Raji (cell line): Measurements from ENCODE around the gene CPLX4.

Source experiments
- POLR2A ChIP-seq: IDR thresholded peaks from 2 replicates; pipeline ENCODE4 v1.6.1; 2011; ENCODE audit warnings: low read depth, low read length, control low read depth; ENCODE audit not compliant: insufficient read depth

Gene CPLX4

DNA sequence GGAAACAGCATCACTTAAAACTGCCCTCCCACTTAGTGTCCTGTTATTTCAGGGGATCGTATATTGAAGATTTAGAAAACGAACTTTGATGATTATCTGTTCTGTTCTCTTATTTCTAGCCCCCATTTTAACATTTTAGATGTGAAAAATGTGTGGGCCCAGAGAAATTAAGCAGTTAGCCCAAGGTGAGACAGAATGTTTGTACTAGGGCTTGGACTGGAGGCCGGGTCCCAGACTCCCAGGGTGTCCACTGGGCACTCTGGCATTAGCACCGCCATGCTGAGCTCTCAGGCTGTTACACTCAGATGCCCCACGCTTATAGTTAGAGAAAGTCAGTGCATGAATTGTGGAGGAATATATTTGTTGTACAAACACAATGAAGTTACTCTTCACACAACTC is 39.7 kb downstream of the CPLX4 start:
- no peak for TF ChIP-seq POLR2A

DNA sequence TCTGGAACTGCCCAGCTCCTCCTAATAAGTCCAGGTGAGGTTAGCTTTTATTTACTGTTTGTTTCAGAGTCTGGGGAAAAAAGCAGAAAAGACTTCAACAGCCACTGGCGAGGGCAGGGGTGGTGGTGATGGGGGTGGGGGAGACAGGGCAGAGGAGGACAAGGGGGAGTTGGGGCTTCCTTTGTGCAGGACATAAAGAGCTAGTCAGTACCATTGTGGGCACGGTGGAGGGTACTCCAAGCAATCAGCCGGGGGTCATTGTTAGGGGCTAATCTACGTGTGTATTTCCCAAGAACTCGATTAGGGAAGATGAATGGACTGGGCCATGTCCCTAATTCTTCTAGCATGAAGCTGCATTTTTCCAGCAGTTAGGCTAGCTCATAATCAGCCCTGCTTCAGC is 42.4 kb downstream of the CPLX4 start:
- TF ChIP-seq POLR2A, result no peak

DNA sequence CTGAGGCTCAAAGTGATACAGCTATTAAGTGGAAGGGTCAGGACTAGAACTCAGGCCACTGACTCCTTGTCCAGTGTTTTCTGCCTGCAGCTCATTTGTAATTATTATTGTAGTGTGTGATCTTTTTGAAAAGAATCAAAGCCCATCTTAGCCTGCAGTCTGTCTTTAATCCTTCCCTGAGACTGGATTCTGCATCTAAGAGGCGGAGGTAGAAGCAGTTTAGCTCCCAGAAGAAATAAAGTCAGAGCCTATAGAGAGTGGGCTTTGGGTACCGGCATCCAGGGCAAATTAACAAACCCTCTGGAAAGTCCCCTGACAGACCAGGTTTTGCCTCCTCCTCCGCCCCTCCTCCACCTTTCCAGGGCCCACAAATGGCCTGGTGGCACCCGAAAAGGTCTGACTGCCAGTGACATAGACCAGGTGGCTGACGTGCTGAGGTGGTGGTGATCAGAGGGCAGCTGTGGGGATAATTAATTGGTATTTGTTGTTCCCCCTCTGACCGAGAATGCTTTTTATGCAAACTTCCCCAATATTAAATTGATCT is 43.0 kb downstream of the CPLX4 start:
- no peak for TF ChIP-seq POLR2A

DNA sequence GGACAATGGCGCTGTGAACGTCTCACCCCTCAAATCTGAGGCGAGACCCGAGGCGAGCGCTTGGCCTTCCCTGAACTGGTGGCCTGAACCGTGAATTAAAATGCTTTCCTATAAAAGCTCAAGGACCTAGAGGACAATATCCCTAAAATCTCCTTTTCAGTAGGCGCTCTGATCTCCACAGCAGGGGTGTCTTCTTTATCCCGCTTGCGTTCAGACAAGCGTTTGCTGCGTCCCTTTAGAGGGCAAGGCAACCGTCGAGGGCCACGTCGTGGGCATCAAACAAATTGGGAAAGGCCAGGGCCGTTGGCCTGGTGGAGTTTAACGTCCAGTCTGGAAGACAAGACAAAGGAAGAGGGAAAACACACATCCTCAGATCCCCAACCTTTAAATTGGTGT is 43.9 kb downstream of the CPLX4 start:
- TF ChIP-seq POLR2A, result no peak

DNA sequence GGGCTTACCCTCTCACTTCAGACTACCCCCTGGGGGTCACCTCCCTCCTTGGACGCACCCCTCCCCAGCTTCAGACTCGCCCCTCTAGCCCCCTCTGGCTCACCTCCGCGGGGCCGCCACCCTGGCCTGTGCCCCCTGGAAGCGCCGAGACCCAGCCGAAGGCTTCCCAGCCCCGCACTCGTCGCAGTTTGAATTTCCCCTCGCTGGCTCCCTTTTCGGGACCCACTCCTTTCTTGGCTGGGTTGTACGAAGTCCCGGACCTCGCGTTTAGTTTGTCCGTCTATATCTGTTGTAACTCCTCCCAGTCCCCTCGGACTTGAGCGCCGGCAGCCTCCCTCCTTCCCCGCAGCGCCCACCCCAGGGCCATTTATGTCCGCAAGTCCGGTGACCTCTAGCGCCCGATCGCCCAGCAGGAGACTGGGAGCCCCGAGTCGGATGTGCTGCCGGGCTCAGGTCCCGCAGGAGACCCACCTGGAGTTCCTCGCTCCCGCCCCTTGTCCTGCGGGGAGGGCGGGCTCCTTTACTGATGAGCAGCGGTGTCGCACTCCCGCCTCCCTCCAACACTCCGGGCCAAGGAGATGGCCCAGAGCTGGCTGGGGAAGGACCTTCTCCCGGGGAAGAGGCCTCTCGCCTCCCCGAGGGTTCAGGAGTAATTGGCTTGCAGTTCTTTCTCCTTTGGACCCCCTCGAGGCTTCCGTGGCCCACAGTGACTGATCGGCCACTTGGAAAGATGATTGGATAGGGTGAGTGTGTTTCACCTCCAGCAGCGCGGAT is 44.5 kb downstream of the CPLX4 start:
- TF ChIP-seq POLR2A, result no peak

DNA sequence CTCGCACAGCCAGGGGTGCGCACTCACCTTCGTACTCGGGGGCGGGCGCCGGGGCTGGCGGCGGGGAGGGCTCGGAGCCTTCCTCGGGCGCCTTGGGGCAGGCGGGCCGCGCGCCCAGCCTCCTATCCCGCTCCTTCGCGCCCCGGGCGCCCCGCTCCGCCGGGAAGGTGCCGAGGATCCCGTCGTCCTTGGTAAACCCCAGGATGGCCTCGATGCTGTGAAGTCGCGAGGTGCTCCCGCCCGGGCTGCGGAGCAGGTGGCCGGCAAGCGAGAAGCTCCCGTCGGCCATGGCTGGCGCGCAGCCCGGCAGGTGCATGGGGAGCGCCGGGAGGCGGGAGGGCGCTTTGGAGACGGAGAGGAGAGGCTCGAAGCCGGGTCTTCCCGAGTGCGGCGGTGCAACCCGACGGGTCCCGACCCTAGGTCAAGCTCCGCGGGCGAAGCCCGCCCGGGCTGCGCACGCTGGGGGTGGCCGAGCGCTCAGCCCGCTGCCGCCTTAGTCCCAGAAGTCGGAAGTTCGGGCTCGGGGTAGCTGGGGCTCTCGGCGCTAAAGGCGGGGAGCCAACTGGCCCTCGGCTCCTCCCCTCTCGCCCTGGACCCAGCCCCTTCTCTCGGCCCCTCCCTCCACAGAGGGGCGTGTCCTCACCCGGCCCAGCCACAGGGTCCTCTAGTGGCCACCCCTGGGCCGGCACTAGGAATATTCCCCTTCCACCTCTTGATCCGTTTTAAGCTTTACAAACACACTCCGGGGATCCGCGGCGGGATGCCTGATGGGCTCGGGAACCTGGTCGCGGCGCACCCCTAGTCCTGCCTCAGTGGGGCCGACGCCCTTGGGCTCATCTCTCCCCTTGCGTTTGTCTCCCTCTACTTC is 45.3 kb downstream of the CPLX4 start, which contains the start of gene RAX:
TSS of gene RAX (minus strand) at position 564 of the 868 bp plus-strand sequence. CDS start at position 316, 248 bp downstream.
- no peak for TF ChIP-seq POLR2A

DNA sequence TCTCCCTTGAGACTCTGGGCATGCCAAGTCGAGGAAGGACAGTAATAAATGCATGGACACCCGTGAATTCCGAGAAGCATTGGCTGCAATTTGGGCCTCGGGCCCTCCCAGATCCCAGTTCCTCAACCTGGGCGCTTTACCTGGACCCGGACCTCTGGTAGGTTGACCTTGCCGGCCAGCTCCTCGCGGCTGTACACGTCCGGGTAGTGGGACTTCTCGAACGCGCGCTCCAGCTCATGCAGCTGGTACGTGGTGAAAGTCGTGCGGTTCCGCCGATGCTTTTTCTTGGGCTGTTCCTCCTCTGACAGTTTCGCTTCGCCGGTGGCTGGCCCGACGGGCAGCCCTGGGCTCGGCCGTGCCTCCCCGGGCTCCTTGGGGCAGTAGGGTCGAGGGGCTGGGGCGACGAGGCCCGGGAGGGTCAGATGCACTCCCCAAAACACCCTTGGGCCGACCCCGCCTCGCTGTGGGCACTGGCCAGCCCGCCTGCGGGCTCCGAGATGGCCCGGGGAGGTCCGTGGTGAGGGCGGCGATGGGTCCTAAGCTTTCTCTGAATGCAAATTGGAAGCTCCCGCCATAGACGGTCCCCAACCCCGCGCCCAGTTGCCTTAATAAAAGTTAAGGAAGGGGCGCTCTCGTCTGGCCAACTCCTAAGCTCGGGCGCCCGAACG is 46.1 kb downstream of the CPLX4 start:
- no peak for TF ChIP-seq POLR2A

DNA sequence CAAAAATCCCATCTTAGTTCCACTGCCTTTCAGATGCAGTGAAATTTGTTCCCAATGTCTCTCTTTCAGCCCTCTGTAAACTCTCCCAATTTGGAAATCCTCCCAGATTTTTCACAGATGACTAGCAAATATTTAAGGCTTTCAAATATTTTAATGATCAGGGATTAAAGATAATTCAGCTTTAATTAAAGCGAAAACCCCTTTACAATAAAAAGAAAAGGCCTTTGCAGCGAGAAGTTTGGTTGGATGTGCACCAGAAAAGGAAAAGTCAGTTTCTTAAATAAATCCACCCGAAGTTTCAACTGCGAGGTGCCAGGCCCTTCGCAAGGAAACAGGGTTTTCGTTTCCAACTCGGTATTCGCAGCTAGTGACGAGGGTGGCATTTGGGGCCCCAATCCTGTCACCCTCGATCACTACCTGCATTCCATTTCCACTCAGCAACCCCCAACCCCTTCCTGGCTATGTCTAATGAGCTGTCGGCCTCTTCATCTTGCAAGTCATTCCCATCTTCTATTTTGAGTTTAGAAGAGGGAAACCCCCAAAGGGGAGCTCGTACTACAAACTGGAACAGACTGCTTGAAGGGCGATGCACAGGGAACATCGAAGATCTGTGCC is 46.7 kb downstream of the CPLX4 start:
- no peak for TF ChIP-seq POLR2A

DNA sequence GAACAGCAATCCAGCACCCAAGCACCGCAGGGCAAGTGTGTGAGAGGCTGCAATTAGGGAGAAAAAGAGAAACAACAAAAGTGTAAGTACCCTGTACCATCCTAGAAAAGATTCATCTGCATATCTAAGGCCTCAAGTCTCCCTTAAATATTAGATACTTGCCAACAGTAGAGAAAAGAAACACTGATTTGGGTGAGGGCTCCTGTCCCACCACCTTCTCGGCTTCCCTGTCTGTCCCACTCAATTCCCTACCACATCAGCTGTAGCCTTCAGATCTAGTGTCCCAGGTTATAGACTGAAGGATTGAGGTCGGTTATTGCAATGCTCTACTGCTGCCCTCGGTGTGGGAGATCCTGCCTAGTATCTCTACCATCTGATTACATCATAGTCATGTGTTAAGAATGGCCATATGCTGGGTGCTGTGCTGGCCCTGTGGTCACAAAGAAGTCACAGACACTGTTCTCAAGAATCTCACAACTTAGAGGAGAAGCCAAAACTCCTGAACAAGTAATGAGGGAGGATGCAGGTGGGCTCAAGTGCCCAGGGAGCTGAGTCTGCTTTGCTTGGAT is 47.7 kb downstream of the CPLX4 start:
- no peak for TF ChIP-seq POLR2A

DNA sequence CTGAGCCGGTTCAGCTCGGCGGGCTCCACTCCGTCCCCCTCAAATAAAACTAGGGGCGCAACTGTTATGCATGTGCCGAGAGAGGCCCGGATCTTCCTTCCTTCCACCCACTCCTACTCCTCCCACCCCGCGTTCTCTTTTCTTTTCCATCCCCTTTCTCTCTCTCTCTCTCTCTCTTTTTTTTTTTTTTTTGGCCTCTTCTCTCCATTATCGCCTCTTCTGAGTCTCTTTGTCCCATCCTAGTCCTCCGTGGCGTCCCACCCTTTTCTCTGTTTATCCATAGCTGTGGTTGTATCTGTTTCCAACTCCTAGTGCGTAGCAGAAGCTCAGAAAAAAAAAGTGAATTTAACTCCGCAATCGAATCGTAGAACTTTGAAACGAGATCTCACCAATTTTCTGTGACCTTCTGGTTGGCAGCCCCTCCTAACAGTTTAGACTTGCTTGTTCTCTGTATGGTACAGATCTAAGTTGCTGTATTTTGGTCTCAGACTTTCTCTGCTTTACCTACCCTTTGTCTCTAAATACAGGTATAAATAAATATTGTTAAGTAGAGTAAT is 48.8 kb downstream of the CPLX4 start:
- no peak for TF ChIP-seq POLR2A

DNA sequence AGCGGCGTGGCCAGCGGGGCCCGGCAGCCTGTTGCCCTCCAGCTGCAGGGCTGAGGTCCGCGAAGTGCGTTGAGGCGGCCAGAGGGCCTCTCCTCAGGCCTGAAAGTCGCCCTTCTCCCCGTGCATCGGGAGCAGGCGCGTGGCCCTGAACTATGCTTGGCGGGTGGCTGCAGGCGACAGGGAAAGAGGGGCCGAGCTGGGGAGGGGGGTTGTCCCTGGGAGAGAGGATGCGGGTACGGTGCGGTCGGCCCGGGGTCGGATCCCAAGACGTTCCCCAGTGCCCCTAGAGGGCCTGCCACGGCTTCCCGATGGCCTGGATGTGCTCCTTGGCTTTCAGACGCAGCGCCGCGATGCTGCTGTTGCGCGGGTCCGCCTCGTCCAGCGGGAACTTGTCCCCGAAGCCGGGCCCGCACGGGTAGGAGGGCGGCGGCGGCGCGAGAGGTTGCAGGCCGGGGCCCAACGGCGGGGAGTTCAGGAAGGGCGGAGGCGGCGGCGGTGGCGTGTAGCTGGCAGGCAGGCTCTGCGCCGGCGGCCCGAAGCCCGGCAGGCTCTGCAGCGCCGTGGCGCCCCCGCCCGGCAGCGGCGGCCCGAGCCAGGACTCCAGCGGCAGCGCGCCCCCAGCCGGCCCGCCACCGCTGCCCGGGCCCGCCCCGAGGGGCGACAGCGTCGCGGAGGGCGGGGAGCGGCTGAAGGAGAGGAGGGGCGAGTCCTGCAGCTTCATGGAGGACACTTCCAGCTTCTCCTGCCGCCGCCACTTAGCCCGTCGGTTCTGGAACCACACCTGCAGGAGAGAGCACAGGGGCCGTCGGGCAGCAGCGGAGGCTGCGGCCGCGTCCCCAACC is 49.5 kb downstream of the CPLX4 start:
- TF ChIP-seq POLR2A, result no peak

DNA sequence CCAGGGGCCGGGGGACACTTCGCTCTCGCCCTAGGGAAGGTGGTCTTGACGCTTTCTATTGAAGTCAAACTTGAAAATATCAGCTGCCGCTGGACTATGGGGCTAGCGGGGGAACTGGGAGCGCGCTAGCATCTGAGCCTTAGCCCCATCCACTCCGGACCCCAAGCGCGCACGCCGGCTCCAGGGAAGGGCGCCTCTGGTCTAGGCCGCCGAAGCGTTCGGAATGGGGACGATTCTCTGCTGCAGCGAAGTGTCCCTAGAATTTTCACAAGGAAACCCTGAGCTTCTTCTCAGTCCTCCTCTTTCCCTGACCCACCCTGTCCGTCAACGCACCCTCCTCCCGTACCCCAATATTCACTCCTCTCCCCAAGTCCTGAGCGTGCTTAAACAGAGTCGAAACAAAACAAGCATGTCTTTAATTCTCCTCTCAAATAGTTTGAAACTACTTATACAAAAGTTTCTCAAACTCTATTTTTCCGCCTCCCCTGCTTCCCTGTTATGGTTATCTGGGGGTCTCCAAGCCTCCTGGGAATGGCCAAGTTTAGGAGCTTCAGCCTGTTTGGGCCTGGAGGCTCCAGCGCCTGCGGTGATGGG is 50.2 kb downstream of the CPLX4 start:
- no peak for TF ChIP-seq POLR2A
